ENCODE results near the gene WNT6. TPM values are rescaled to one million over a fixed set of nuclear protein-coding genes. Genes with fewer than 3 reads are reported as not detected.

The WNT6 gene
- polyA plus RNA-seq (2013, experiment 1 of 4), result 0.39 TPM
- polyA plus RNA-seq (2013, experiment 2 of 4), result 0.25 TPM
- 0.27 TPM for polyA plus RNA-seq (2013, experiment 3 of 4)
- 0.41 TPM for polyA plus RNA-seq (2013, experiment 4 of 4)

GRCh38 chr2:218859556-218859987, at the start of gene WNT6:
WNT6 (plus strand) TSS chr2:218859805; CDS start chr2:218860038, 233 bp downstream.
- Histone ChIP-seq H3K4me3 (ENCODE audit: insufficient read depth, low read depth, low read length) (peak within 1 kb of the TSS; percentile 14), H3K4me1 (ENCODE audit: control insufficient read depth, insufficient read depth, low read length) (peaks cover 27% of the 10 kb centered on the region)
- 0% methylated on average over 63 to 64 of the region's 64 CpGs for WGBS, 2 experiments

GRCh38 chr2:218810256-218810655, 49.3 kb upstream of the WNT6 start:
- no peaks in the 10 kb centered on the region for H3K27me3 ChIP-seq (ENCODE audit: control insufficient read depth, insufficient read depth, low read length, poor library complexity, severe bottlenecking)
- H3K9me3 ChIP-seq (ENCODE audit: control insufficient read depth, low read length), result no peaks in the 10 kb centered on the region
- H3K4me3 ChIP-seq (ENCODE audit: insufficient read depth, low read depth, low read length), result no peak overlapping the region
- peaks cover 9% of the 10 kb centered on the region for H3K4me1 ChIP-seq (ENCODE audit: control insufficient read depth, insufficient read depth, low read length)
- 93 to 100% methylated on average over 1 to 2 of the region's 2 CpGs for WGBS, 2 experiments
- no peak overlapping the region for H3K27ac ChIP-seq (ENCODE audit: insufficient read depth, low read depth, low read length, poor library complexity, severe bottlenecking)
- no peaks in the 10 kb centered on the region for H3K36me3 ChIP-seq (ENCODE audit: control insufficient read depth, insufficient read depth, low read length)

More at GRCh38 chr2:218859556-218859987, at the start of gene WNT6:
- Histone ChIP-seq H3K36me3 (ENCODE audit: control insufficient read depth, insufficient read depth, low read length) (no peaks in the 10 kb centered on the region), H3K27me3 (ENCODE audit: control insufficient read depth, insufficient read depth, low read length, poor library complexity, severe bottlenecking) (peaks cover 99% of the 10 kb centered on the region), H3K27ac (ENCODE audit: insufficient read depth, low read depth, low read length, poor library complexity, severe bottlenecking) (no peak within 1 kb of the TSS), H3K9me3 (ENCODE audit: control insufficient read depth, low read length) (no peaks in the 10 kb centered on the region)

- peaks cover 2% of the 10 kb centered on the region for H3K4me1 ChIP-seq (ENCODE audit: control insufficient read depth, insufficient read depth, low read length)
- H3K27me3 ChIP-seq (ENCODE audit: control insufficient read depth, insufficient read depth, low read length, poor library complexity, severe bottlenecking), result no peaks in the 10 kb centered on the region
- no peaks in the 10 kb centered on the region for H3K9me3 ChIP-seq (ENCODE audit: control insufficient read depth, low read length)
- WGBS, 2 experiments, result 86 to 87% methylated on average over 4 of the region's 4 CpGs
- H3K27ac ChIP-seq (ENCODE audit: insufficient read depth, low read depth, low read length, poor library complexity, severe bottlenecking), result no peak overlapping the region
- H3K36me3 ChIP-seq (ENCODE audit: control insufficient read depth, insufficient read depth, low read length), result no peaks in the 10 kb centered on the region
- H3K4me3 ChIP-seq (ENCODE audit: insufficient read depth, low read depth, low read length), result no peak overlapping the region
Measured at GRCh38 chr2:218811382-218811781, 48.2 kb upstream of the WNT6 start.

GRCh38 chr2:218812096-218812815, 47.3 kb upstream of the WNT6 start:
- no peaks in the 10 kb centered on the region for H3K9me3 ChIP-seq (ENCODE audit: control insufficient read depth, low read length)
- no peak overlapping the region for H3K27ac ChIP-seq (ENCODE audit: insufficient read depth, low read depth, low read length, poor library complexity, severe bottlenecking)
- 95 to 96% methylated on average over 21 of the region's 21 CpGs for WGBS, 2 experiments
- no peaks in the 10 kb centered on the region for H3K4me1 ChIP-seq (ENCODE audit: control insufficient read depth, insufficient read depth, low read length)
- H3K27me3 ChIP-seq (ENCODE audit: control insufficient read depth, insufficient read depth, low read length, poor library complexity, severe bottlenecking), result no peaks in the 10 kb centered on the region
- no peak overlapping the region for H3K4me3 ChIP-seq (ENCODE audit: insufficient read depth, low read depth, low read length)
- H3K36me3 ChIP-seq (ENCODE audit: control insufficient read depth, insufficient read depth, low read length), result no peaks in the 10 kb centered on the region

- Histone ChIP-seq H3K27ac (ENCODE audit: insufficient read depth, low read depth, low read length, poor library complexity, severe bottlenecking) (no peak overlapping the region), H3K9me3 (ENCODE audit: control insufficient read depth, low read length) (no peaks in the 10 kb centered on the region), H3K4me1 (ENCODE audit: control insufficient read depth, insufficient read depth, low read length) (no peaks in the 10 kb centered on the region), H3K36me3 (ENCODE audit: control insufficient read depth, insufficient read depth, low read length) (no peaks in the 10 kb centered on the region), H3K27me3 (ENCODE audit: control insufficient read depth, insufficient read depth, low read length, poor library complexity, severe bottlenecking) (no peaks in the 10 kb centered on the region), H3K4me3 (ENCODE audit: insufficient read depth, low read depth, low read length) (no peak overlapping the region)
- 90 to 92% methylated on average over 5 of the region's 5 CpGs for WGBS, 2 experiments
Measured at GRCh38 chr2:218812861-218813260, 46.7 kb upstream of the WNT6 start.

- H3K36me3 ChIP-seq (ENCODE audit: control insufficient read depth, insufficient read depth, low read length), result no peaks in the 10 kb centered on the region
- H3K27me3 ChIP-seq (ENCODE audit: control insufficient read depth, insufficient read depth, low read length, poor library complexity, severe bottlenecking), result no peaks in the 10 kb centered on the region
- no peak overlapping the region for H3K27ac ChIP-seq (ENCODE audit: insufficient read depth, low read depth, low read length, poor library complexity, severe bottlenecking)
- no peak overlapping the region for H3K4me3 ChIP-seq (ENCODE audit: insufficient read depth, low read depth, low read length)
- H3K9me3 ChIP-seq (ENCODE audit: control insufficient read depth, low read length), result no peaks in the 10 kb centered on the region
- no peaks in the 10 kb centered on the region for H3K4me1 ChIP-seq (ENCODE audit: control insufficient read depth, insufficient read depth, low read length)
- WGBS, 2 experiments, result 92% methylated on average over 11 of the region's 11 CpGs
Measured at GRCh38 chr2:218813771-218814460, 45.7 kb upstream of the WNT6 start.

GRCh38 chr2:218814540-218815243, 44.9 kb upstream of the WNT6 start:
- H3K9me3 ChIP-seq (ENCODE audit: control insufficient read depth, low read length), result no peaks in the 10 kb centered on the region
- H3K27me3 ChIP-seq (ENCODE audit: control insufficient read depth, insufficient read depth, low read length, poor library complexity, severe bottlenecking), result no peaks in the 10 kb centered on the region
- no peak overlapping the region for H3K4me3 ChIP-seq (ENCODE audit: insufficient read depth, low read depth, low read length)
- no peaks in the 10 kb centered on the region for H3K36me3 ChIP-seq (ENCODE audit: control insufficient read depth, insufficient read depth, low read length)
- no peaks in the 10 kb centered on the region for H3K4me1 ChIP-seq (ENCODE audit: control insufficient read depth, insufficient read depth, low read length)
- no peak overlapping the region for H3K27ac ChIP-seq (ENCODE audit: insufficient read depth, low read depth, low read length, poor library complexity, severe bottlenecking)
- 93 to 94% methylated on average over 9 to 13 of the region's 13 CpGs for whole genome bisulfite sequencing, 2 experiments

GRCh38 chr2:218815244-218815637, 44.4 kb upstream of the WNT6 start:
- no peaks in the 10 kb centered on the region for H3K27me3 ChIP-seq (ENCODE audit: control insufficient read depth, insufficient read depth, low read length, poor library complexity, severe bottlenecking)
- H3K36me3 ChIP-seq (ENCODE audit: control insufficient read depth, insufficient read depth, low read length), result no peaks in the 10 kb centered on the region
- H3K4me1 ChIP-seq (ENCODE audit: control insufficient read depth, insufficient read depth, low read length), result no peaks in the 10 kb centered on the region
- H3K27ac ChIP-seq (ENCODE audit: insufficient read depth, low read depth, low read length, poor library complexity, severe bottlenecking), result no peak overlapping the region
- no peaks in the 10 kb centered on the region for H3K9me3 ChIP-seq (ENCODE audit: control insufficient read depth, low read length)
- 90 to 92% methylated on average over 5 of the region's 5 CpGs for WGBS, 2 experiments
- H3K4me3 ChIP-seq (ENCODE audit: insufficient read depth, low read depth, low read length), result no peak overlapping the region

GRCh38 chr2:218815649-218816048, 44.0 kb upstream of the WNT6 start:
- no peaks in the 10 kb centered on the region for H3K9me3 ChIP-seq (ENCODE audit: control insufficient read depth, low read length)
- no peaks in the 10 kb centered on the region for H3K36me3 ChIP-seq (ENCODE audit: control insufficient read depth, insufficient read depth, low read length)
- H3K4me1 ChIP-seq (ENCODE audit: control insufficient read depth, insufficient read depth, low read length), result no peaks in the 10 kb centered on the region
- 94 to 98% methylated on average over 4 of the region's 4 CpGs for WGBS, 2 experiments
- no peak overlapping the region for H3K27ac ChIP-seq (ENCODE audit: insufficient read depth, low read depth, low read length, poor library complexity, severe bottlenecking)
- no peaks in the 10 kb centered on the region for H3K27me3 ChIP-seq (ENCODE audit: control insufficient read depth, insufficient read depth, low read length, poor library complexity, severe bottlenecking)
- H3K4me3 ChIP-seq (ENCODE audit: insufficient read depth, low read depth, low read length), result no peak overlapping the region

- Histone ChIP-seq H3K4me3 (ENCODE audit: insufficient read depth, low read depth, low read length) (no peak overlapping the region), H3K36me3 (ENCODE audit: control insufficient read depth, insufficient read depth, low read length) (no peaks in the 10 kb centered on the region), H3K4me1 (ENCODE audit: control insufficient read depth, insufficient read depth, low read length) (no peaks in the 10 kb centered on the region), H3K9me3 (ENCODE audit: control insufficient read depth, low read length) (no peaks in the 10 kb centered on the region), H3K27me3 (ENCODE audit: control insufficient read depth, insufficient read depth, low read length, poor library complexity, severe bottlenecking) (no peaks in the 10 kb centered on the region), H3K27ac (ENCODE audit: insufficient read depth, low read depth, low read length, poor library complexity, severe bottlenecking) (no peak overlapping the region)
- 90 to 93% methylated on average over 2 of the region's 2 CpGs for WGBS, 2 experiments
Measured at GRCh38 chr2:218816561-218817011, 43.0 kb upstream of the WNT6 start.

Data from ectodermal cell (in vitro differentiated cells).